ENCODE measurements around the gene CCDC192.
"Not testable (repeated sequence)": the region's sequence is repeated elsewhere in the genome, so short reads cannot be mapped to it uniquely, and the experiment has no call there.

CCDC192 gene

DNA sequence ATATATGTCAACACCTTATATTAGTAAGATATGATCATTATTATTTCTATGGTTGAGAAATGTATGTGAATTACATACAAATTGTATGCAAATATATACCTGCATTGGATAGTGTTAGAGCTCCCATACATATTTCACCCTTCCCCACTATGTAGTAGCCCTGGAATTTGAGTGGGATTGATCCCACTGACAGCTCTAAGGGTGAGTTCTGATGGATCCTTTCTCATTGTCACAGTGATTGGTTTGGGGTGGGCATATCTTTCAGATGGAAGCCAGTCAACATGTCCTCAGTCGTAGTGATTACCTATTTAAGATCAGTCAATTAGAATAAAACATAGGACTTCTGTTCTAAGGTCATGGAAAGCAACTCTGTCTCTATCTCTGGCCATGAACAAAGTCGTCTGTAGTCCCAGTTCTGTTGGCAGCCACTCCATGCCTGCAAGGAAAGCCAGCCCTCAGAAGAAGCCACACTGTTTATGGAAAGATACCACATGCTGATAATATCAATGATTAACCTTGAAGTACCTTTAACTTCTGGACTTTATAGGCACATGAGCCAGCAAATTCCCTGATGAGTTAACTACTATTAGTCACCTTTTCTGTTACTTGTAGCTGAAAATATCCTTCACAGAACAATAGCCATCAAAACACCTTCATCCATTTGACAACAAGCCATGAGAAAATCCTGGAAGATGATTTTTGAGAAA, 5.1 kb upstream of the CCDC192 start:
- no peak for DNase-seq (ENCODE audit: low read depth in 2 of 2, low spot score in 1 of 2)

DNA sequence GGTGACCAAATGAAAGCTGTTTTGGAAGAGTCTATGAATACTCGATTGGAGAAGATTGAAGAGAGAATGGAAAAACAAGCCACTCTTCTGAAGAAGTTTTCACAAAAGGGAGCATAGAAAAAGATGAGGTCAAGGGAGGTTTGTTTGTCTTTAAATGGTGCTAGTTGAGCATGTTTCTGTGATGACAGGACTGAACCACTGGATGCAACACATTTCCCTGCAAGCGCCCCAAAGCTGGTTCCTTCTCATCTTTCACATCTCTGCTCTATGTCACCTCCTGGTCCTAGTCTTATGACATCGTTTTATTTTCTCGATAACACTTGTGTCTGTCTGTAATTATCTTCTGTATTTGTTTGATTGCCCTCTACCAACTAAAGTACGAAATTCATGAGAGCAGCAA, 3.8 kb upstream of the CCDC192 start:
- no peak for DNase-seq (ENCODE audit: low read depth in 2 of 2, low spot score in 1 of 2)

DNA sequence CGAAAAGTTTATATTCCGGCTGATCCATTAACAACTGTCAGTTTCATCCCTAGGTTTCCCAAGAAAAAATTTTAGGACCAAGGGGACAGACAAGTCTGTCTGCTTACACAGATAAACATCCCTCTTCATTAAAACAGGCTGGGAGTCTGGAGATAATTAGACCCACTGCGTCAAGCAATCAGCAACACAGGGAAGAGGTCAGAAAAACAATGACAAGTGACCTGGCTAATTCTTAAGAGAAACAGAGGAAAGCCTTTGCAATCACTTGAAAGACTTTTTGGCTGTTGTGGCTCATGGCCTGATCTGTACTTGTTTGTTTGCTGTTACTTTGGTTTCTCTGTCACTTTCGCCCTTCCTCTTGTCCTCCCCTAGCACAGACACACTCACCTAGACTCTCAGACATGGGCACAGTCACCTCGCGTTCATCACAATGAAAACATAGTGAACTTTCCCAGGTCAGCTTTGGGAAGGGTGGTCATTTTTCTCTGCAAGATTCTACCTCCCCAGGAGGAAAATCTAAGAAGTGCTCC, 2.9 kb upstream of the CCDC192 start:
- no peak for DNase-seq (ENCODE audit: low read depth in 2 of 2, low spot score in 1 of 2)

DNA sequence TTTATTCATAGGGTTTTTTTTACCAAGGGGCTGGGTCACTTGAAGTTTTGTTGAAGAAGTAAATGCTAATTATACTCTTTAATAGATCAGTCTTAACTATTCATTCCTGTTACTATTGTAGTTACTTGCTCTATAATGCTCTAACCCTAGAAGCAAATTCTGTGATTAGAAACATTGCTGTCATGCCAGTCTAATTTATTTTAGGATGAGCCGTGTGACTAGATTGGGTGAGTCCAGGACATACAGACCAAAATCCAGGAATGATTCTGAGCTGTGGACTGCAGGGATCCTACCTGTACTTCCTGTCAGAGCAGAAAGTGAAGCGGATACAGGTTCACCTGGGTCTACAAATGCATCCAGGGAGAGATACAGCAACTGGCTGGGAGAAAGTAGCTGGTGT, 757 bp upstream of the CCDC192 start:
- no peak for DNase-seq (ENCODE audit: low read depth in 2 of 2, low spot score in 1 of 2)

DNA sequence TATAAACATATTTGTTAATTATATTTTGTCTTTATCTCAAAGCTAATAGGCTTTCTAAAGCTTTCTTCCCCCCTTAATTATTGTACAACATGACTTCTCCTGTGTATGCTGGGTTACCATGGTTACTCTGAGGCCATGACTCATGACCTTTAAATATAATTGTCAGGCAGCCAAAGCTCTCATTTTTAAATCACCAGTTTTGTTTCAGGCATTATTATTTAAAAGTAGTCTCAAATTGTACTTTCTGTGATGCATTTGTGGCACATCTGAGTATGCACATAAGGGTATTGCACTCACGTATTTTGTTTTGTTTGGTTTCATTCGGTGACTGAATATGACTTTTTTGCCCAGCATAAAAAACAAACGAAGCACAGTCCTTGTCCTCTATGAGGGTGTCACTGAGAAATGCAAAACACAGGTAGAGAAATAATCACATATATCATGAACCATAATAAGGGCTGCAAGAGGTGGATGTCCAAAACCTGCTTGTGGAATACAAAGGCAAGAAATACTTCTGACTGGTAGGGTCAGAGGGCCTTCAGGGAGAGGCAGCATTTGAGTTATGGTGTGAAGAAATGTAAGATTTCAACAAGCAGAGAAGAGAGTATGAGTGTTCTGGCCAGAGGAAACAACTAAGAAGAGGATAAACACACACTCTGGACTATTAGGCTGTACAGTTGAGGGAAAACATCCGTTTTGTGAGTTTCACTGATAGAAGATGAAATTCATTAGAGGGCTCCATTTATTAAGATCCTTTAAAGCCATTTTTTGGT, 2.1 kb downstream of the CCDC192 start:
- no peak for DNase-seq (ENCODE audit: low read depth in 2 of 2, low spot score in 1 of 2)

DNA sequence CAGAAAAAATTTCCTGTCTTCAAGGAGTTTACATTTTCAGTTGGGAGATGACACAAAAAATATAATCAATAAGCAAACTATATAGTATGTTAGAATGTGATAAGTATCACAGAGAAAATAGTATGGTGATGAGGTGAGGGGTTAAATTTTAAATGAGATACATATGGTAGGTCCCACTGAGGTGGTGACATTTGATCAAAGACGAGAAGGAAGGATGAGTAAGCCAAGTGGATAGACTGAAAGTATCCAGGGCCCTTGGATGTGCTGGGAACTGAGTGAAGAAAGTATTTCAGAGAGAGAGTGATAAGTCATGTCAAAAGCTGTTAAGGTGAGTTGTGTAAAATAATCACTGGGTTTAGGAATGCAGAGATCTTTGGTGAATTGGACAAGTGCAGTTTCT, 3.5 kb downstream of the CCDC192 start:
- no peak for DNase-seq (ENCODE audit: low read depth in 2 of 2, low spot score in 1 of 2)

DNA sequence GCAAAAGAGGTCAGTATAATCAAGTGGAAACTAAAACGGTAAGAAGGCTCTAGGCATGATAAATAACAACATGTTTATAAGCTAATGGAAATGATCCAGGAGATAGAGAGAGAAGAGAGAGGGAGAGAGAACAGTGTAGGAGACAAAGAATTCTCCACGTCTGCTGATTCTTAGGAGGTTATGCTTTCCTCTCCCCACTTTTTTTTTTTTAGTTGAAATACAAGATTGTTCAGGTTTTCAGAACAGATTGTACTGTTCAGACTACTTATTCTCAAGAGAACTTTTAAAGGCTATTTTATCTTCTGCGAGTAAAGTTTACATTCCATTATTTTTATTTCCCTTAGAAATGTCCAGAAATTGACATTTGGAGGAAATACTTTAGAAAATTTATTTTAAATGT, 4.0 kb downstream of the CCDC192 start:
- DNase-seq (ENCODE audit: low read depth in 2 of 2, low spot score in 1 of 2), result no peak

DNA sequence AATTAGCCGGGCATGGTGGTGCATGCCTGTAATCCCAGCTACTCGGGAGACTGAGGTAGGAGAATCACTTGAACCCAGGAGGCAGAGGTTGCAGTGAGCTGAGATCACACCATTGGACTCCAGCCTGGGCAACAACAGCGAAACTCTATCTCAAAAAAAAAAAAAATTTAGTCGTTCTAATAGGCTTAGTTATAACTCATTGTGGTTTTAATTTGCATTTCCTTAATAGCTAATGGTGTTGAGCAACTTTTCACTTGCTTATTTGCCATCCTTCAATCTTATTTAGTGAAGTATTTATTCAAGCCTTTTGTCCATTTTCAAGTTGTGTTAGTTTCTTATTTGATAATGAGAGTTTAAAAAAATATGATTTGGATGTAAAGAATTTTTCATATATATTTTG, 9.9 kb downstream of the CCDC192 start:
- not testable (repeated sequence) for DNase-seq (ENCODE audit: low read depth in 2 of 2, low spot score in 1 of 2)

DNA sequence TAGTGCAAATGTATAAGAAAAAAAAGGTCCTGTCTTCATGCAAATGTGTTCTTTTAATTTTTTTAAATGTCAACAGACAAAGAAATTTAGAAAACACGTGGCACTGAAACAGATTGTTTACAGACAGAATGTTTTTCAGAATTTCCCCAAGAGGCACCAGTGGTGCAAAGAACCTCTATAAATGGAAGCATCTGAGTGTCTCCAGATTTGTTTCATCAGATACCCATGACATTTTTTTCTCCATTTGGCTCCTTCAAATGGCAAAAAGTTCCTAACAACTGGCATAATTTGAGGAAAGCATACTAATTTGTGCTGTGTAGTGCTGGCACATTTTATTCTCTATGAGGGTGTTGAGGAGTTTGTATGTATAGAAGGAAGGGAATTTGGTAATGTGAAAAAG, 15.0 kb downstream of the CCDC192 start:
- DNase-seq (ENCODE audit: low read depth in 2 of 2, low spot score in 1 of 2), result no peak

DNA sequence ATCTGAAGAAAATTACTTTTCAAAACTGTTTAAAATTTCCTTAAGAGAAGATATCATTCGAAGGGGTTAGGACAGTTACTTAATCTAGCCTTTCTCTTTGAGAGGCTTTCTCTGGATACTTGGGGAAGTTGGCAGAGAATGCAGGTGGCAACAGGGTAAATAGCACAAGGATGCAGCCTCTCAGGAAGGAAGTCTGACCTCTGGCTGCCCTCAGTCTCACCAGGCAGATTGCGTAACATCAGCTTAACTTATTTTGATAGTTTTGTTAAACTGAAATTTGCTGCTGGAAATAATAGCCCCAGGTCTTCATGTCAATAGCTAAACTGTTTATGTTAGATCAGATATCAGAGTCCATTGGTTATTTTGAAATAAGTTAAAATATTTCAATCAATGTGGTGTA, 20.4 kb downstream of the CCDC192 start:
- no peak for DNase-seq (ENCODE audit: low read depth in 2 of 2, low spot score in 1 of 2)

DNA sequence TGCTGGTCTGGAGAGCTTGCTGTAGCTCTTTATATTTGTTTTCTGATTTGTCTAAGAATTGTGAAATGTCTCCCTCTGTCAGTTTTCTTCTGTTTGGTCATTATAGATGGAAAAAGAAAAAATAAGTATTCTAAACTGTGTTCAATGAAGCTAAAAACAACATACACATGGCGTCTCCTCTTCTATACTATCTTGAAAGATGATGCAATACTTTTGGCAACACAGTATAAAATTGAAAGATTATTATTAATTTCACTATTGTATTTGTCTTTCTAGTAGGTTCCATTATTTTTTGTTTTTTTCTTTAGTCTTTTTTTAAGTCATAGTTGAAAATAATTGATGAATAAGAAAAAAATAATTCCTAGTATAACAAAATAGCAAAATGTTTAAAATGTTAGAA, 22.5 kb downstream of the CCDC192 start:
- DNase-seq (ENCODE audit: low read depth in 2 of 2, low spot score in 1 of 2), result no peak

DNA sequence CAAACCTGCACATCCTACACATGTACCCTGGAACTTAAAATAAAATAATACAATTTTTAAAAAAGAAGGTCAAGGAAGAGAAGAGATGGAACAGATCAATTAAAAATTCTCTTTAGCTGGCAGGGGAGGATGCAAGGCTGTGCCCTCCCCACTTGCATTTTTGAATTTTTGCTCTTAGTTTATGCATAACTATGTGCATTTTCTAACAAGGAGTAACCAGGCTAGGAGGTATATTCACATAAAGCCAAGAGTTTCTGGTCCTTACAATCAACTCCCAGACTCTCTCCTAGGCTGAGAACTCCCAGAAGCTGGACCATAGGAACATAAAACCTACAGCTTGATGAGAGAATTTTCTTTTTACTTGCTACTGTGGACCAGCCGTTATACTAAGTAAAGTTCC, 29.8 kb downstream of the CCDC192 start:
- DNase-seq (ENCODE audit: low read depth in 2 of 2, low spot score in 1 of 2), result no peak

DNA sequence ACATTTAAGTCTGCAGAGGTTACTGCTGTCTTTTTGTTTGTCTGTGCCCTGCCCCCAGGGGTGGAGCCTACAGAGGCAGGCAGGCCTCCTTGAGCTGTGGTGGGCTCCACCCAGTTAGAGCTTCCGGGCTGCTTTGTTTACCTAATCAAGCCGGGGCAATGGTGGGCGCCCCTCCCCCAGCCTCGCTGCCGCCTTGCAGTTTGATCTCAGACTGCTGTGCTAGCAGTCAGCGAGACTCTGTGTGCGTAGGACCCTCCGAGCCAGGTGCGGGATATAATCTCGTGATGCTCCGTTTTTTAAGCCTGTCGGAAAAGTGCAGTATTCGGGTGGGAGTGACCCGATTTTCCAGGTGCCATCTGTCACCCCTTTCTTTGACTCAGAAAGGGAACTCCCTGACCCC, 36.2 kb downstream of the CCDC192 start:
- not testable (repeated sequence) for DNase-seq (ENCODE audit: low read depth in 2 of 2, low spot score in 1 of 2)

DNA sequence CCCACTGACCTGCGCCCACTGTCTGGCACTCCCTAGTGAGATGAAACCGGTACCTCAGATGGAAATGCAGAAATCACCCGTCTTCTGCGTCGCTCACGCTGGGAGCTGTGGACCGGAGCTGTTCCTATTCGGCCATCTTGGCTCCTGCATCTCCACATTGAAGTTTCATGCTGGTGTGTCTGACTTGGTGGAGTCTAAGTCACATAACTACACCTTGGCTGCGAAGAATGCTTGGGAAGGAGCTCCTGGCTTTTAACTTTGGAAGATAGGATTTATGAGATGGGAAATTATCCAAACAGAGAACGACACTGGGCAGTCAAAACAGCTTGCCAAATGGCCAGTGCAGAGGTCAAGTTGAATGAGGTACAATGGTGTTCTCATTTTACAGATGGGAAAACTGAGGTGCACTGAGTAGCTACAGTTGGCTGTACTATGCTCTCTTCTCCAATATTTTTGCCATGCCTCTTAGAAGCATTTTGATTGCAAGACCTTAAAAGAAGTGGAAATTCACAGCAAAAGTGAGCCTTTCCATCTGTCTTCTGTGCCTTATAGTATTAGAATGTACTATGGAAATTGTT, 36.7 kb downstream of the CCDC192 start:
- no peak for DNase-seq (ENCODE audit: low read depth in 2 of 2, low spot score in 1 of 2)

DNA sequence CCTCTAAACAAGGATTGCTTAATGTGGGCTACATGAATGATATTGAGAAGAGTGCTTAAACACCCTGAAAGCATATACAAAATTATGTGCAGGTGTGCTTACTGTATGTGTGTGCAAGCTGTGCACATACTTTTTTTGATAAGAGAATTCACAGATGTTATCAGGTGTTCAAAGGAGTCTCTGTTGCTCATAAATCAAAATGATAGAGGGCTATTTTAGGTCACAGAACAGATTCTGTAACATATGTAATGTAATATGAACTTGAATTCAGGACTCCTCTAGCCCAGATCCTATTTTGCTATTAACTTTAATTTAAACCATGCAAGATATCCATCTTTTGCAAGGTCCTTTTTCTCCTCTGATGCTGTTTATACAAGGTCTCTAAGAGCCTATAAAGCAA, 38.2 kb downstream of the CCDC192 start:
- DNase-seq (ENCODE audit: low read depth in 2 of 2, low spot score in 1 of 2), result no peak

DNA sequence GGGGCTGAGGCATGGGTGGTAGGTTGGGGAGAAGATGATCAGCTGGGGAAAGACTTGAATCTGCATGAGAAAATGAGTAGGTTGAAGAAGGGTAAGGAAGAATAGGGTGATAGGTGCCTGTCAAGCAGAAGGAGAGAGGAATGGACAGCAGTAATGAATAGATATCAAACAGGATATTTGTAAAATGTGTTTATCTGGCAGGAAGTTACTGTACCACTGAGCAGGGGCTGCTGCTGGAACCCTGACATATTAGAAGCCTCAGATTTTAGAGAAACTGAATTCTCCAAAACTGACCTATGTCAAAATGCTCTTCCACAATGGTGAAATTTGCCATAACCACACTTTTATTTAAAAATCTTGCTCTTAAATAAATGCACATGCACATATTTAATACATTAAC, 41.0 kb downstream of the CCDC192 start:
- DNase-seq (ENCODE audit: low read depth in 2 of 2, low spot score in 1 of 2), result no peak

DNA sequence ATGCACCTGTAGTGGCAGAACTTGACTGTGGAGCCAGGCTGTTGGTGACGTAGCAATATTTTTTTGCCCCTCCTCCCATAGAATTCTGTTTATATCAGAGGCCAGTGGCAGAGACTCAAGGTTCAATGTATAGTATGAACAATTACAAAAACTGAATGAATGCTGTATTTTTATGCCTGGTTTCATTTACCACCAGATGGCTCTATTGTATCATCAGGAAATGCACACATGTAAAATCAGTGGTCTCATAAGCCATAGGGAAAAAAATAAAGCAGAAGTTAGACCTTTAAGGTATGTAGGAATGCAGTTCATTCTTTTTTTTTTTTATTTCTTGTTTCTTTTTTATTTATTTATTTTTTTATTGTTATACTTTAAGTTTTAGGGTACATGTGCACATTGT, 43.6 kb downstream of the CCDC192 start:
- no peak for DNase-seq (ENCODE audit: low read depth in 2 of 2, low spot score in 1 of 2)

DNA sequence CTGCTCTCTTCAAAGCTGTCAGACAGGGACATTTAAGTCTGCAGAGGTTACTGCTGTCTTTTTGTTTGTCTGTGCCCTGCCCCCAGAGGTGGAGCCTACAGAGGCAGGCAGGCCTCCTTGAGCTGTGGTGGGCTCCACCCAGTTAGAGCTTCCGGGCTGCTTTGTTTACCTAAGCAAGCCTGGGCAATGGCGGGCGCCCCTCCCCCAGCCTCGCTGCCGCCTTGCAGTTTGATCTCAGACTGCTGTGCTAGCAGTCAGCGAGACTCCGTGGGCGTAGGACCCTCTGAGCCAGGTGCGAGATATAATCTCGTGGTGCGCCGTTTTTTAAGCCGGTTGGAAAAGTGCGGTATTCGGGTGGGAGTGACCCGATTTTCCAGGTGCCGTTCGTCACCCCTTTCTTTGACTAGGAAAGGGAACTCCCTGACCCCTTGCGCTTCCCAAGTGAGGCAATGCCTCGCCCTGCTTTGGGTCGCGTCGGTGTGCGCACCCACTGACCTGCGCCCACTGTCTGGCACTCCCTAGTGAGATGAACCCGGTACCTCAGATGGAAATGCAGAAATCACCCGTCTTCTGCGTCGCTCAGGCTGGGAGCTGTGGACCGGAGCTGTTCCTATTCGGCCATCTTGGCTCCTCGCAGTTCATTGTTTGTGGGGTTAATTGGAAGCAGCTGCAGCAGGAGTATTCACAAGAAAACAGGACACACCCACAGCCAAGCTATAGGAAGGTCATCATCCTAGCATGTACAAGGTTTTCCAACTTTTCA, 49.5 kb downstream of the CCDC192 start:
- DNase-seq (ENCODE audit: low read depth in 2 of 2, low spot score in 1 of 2), result not testable (repeated sequence)

DNA sequence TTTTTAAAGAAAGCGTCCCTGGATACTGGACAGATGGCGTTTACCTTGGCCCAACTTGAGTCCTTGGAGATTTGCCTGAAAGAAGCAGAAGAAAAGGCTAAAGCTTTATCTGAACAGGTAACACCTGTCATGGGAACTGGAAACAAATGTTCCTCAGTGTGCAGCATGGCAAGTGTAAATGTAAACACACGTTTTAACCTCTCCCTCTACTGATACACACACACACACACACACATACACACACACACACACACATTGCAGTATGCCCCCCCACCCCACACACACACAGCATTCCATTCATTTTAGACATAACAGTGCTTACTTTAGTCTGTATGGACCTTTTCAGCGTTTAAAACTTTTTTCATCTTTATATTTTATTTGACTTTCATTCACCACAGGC, 51.1 kb downstream of the CCDC192 start:
- DNase-seq (ENCODE audit: low read depth in 2 of 2, low spot score in 1 of 2), result no peak

DNA sequence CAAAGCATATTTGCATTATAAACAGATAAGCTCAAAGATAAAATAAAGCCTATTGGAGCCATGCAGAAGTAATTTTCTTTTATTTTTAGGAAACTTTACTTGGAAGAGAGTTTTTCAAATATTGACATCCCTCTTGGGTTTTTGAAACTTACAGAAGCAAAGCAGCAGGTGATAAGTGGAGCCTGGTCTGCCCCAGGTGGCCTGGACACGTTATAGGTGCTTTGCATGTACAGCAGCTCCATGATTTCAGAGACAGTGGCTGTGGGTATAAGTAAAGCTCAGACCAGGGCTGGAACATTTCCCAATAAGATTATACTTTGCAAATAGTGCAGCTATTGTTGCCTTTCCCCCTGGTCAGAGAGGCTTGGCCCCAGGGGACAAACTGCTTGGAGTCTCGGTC, 51.5 kb downstream of the CCDC192 start:
- no peak for DNase-seq (ENCODE audit: low read depth in 2 of 2, low spot score in 1 of 2)

DNA sequence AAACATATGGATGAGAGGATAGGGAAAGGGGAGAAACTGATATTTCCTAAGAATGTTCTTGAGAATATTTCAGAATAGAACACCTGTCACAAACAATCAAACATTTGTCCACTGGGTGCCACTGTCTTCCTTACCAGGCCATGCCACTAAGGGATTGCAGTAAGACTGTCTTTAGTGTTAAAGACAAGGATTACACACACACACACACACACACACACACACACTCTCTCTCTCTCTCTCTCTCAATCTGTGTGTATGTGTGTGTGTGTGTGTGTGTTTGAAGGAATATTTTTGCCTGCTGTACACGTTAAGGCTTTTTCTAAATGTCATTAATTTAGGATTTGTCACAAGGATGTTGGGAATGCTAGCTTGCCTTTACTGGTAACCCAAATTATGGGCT, 54.4 kb downstream of the CCDC192 start:
- no peak for DNase-seq (ENCODE audit: low read depth in 2 of 2, low spot score in 1 of 2)

Measured in stimulated activated CD8-positive, alpha-beta memory T cell treated with anti-CD3 and anti-CD28 coated beads, Interleukin-4, amount 100 ng/mL, for 4 hours (primary cell).